Thyroid gland (tissue), 4 donors: Measurements from ENCODE around the gene CIITA.

Source experiments
- CTCF ChIP-seq, 6 experiments: fragments of 200-600 bp in 3 of 6; fragments of 450-650 bp in 3 of 6; sonication (generic) in 3 of 6; IDR thresholded peaks; one replicate each; pipeline ENCODE4 v1.5.1; 2016 to 2019; ENCODE audit warnings: antibody characterized with exemption in 6 of 6, mild to moderate bottlenecking in 2 of 6, inconsistent platforms in 1 of 6, moderate library complexity in 1 of 6
- POLR2A ChIP-seq, 2 donors: fragments of 450-650 bp; IDR thresholded peaks; one replicate each; pipeline ENCODE4 v1.6.1; 2017; ENCODE audit warnings: antibody characterized with exemption in 2 of 2, mild to moderate bottlenecking in 2 of 2, moderate library complexity in 1 of 2

- TF ChIP-seq CTCF (IDR thresholded peaks at IDR 0.05) (no peak), POLR2A (IDR thresholded peaks at IDR 0.05) (no peak)
Measured at GRCh38 chr16:10936272-10936984, 59.4 kb downstream of the CIITA start.
